HCT116 (cell line): ENCODE data around the gene HEMGN. TPM values are rescaled to one million over a fixed set of nuclear protein-coding genes. Genes with fewer than 3 reads are reported as not detected.

Experiments used
- ATAC-seq: fragments of 200-7000 bp; cut with Tn5 transposase; 2 replicates; pipeline ENCODE4 v1.9.1; 2020; ENCODE audit warnings: mild to moderate bottlenecking, moderate library complexity
- BruUV-seq: library from RNA; stranded (reverse); fragments of 400-500 nt; replicated peaks from 2 replicates; lab custom pipeline; 2021; lab: Mats Ljungman, UMichigan
- CTCF ChIA-PET: fragments of 300-600 bp; sonication (Branson Sonifier 250); formaldehyde crosslinking; loops from one replicate; lab custom pipeline; 2021; ENCODE audit warnings: antibody characterized with exemption; lab: Charles Lee
- POLR2A ChIA-PET: fragments of 300-600, 350-600 bp; sonication (Branson Sonifier 250); formaldehyde crosslinking; loops from one replicate; lab custom pipeline; 2021; ENCODE audit warnings: antibody characterized with exemption; lab: Charles Lee
- RAD21 ChIA-PET, 2 experiments: fragments of 300-600 bp; sonication (Branson Sonifier 250); formaldehyde crosslinking; loops; one replicate each; lab custom pipeline; 2023; ENCODE audit warnings: low total read pairs in 2 of 2; ENCODE audit not compliant: uncharacterized antibody in 2 of 2, unreplicated experiment in 2 of 2, low non-redundant PET in 1 of 2; lab: Charles Lee
- DNase-seq: peaks from one replicate; pipeline ENCODE4 v3.0.0-alpha.2; 2010; ENCODE audit warnings: low read depth, low spot score
- H2AFZ ChIP-seq: fragments of 200-600 bp; shearing (Covaris generic), sonication (generic); 2 replicates; pipeline ENCODE4 v1.6.1; 2017; ENCODE audit warnings: low read depth, mixed run types, mixed read lengths, antibody characterized with exemption, low read length; ENCODE audit not compliant: poor library complexity, severe bottlenecking
- H3K27ac ChIP-seq: 2 replicates; pipeline ENCODE4 v1.5.1; 2012; ENCODE audit warnings: low read depth, low read length
- H3K27me3 ChIP-seq: fragments of 200-600 bp; sonication (generic); 2 replicates; pipeline ENCODE4 v1.6.1; 2016; ENCODE audit warnings: mixed run types, low read length, mixed read lengths; ENCODE audit not compliant: insufficient read depth
- H3K36me3 ChIP-seq, 2 experiments: fragments of 200-500 bp in 1 of 2; fragments of 200-600 bp in 1 of 2; sonication (Bioruptor generic) in 1 of 2; sonication (generic) in 1 of 2; 2 replicates each; pipeline versions ENCODE4 v1.5.1 to v1.6.1; 2014 to 2016; ENCODE audit warnings: low read length in 2 of 2, inconsistent platforms in 1 of 2, mixed read lengths in 1 of 2, mixed run types in 1 of 2; ENCODE audit not compliant: insufficient read depth in 2 of 2, control insufficient read depth in 1 of 2
- H3K4me1 ChIP-seq, 2 experiments: fragments of 200-600 bp in 1 of 2; sonication (generic) in 1 of 2; 2 replicates each; pipeline versions ENCODE4 v1.5.1 to v1.6.1; 2012 to 2017; ENCODE audit warnings: low read length in 2 of 2, inconsistent platforms in 1 of 2, mild to moderate bottlenecking in 1 of 2, mixed read lengths in 1 of 2, mixed run types in 1 of 2, moderate library complexity in 1 of 2; ENCODE audit not compliant: insufficient read depth in 2 of 2, control insufficient read depth in 1 of 2
- H3K4me2 ChIP-seq: fragments of 200-600 bp; sonication (generic); 2 replicates; pipeline ENCODE4 v1.6.1; 2017; ENCODE audit warnings: mixed run types, low read length, mixed read lengths
- H3K4me3 ChIP-seq, 2 experiments: fragments of 200-600 bp in 1 of 2; sonication (generic) in 1 of 2; replicated peaks in 1 of 2; 2 replicates each; pipeline ENCODE4 v1.5.1; 2011 to 2016; ENCODE audit warnings: low read length in 2 of 2, control low read depth in 1 of 2, low read depth in 1 of 2, mild to moderate bottlenecking in 1 of 2, mixed read lengths in 1 of 2, mixed run types in 1 of 2
- H3K79me2 ChIP-seq: fragments of 200-600 bp; sonication (generic); 2 replicates; pipeline ENCODE4 v1.6.1; 2017; ENCODE audit warnings: mild to moderate bottlenecking, mixed run types, low read length, moderate library complexity, mixed read lengths; ENCODE audit not compliant: insufficient read depth
- H3K9ac ChIP-seq: fragments of 200-600 bp; sonication (generic); 2 replicates; pipeline ENCODE4 v1.6.1; 2016; ENCODE audit warnings: low read length, mixed read lengths
- H3K9me2 ChIP-seq: fragments of 200-600 bp; sonication (generic), shearing (Covaris generic); 2 replicates; pipeline ENCODE4 v1.6.1; 2017; ENCODE audit warnings: mixed run types, mild to moderate bottlenecking, moderate library complexity; ENCODE audit not compliant: insufficient read depth
- H3K9me3 ChIP-seq, 2 experiments: fragments of 200-500 bp in 1 of 2; fragments of 200-600 bp in 1 of 2; sonication (Bioruptor generic) in 1 of 2; sonication (generic) in 1 of 2; 2 replicates each; pipeline ENCODE4 v1.6.1; 2014 to 2017; ENCODE audit warnings: low read length in 2 of 2, mixed read lengths in 2 of 2, inconsistent platforms in 1 of 2, low read depth in 1 of 2, mild to moderate bottlenecking in 1 of 2, mixed run types in 1 of 2, moderate library complexity in 1 of 2; ENCODE audit not compliant: control insufficient read depth in 1 of 2, insufficient read depth in 1 of 2
- H4K20me1 ChIP-seq: fragments of 200-600 bp; sonication (generic), shearing (Covaris generic); 2 replicates; pipeline ENCODE4 v1.6.1; 2017; ENCODE audit warnings: mixed run types, mild to moderate bottlenecking, moderate library complexity; ENCODE audit not compliant: insufficient read depth
- CEBPB ChIP-seq: IDR thresholded peaks from 2 replicates; pipeline ENCODE4 v1.6.1; 2012; ENCODE audit warnings: low read depth
- EGR1 ChIP-seq: IDR thresholded peaks from 2 replicates; pipeline ENCODE4 v1.6.1; 2012; ENCODE audit warnings: low read depth
- EZH2 ChIP-seq: fragments of 200-600 bp; sonication (generic); IDR thresholded peaks from 2 replicates; pipeline ENCODE4 v1.6.1; 2017; ENCODE audit warnings: antibody characterized with exemption, mixed run types
- EZH2phosphoT487 ChIP-seq: fragments of 200-600 bp; IDR thresholded peaks from 2 replicates; pipeline ENCODE4 v1.6.1; 2018; ENCODE audit warnings: antibody characterized with exemption, borderline replicate concordance
- SP1 ChIP-seq: IDR thresholded peaks from 2 replicates; pipeline ENCODE4 v1.6.1; 2012; ENCODE audit warnings: low read depth
- SRF ChIP-seq: IDR thresholded peaks from 2 replicates; pipeline ENCODE4 v1.6.1; 2012; ENCODE audit warnings: low read depth
- ZFX ChIP-seq: fragments of 450-650 bp; IDR thresholded peaks from 2 replicates; pipeline ENCODE4 v1.6.1; 2017
- ZNF274 ChIP-seq: fragments of 200-500 bp; sonication (Bioruptor generic); IDR thresholded peaks from 2 replicates; pipeline ENCODE4 v1.6.1; 2014; ENCODE audit warnings: mild to moderate bottlenecking, low read depth, low read length, inconsistent platforms
- intact Hi-C: fragments of 100-400 bp; cut with micrococcal nuclease; formaldehyde crosslinking; loops from 2 replicates; pipeline ENCODE4 v1.10.0; 2022
- total RNA-seq: library from RNA; stranded (reverse); gene quantifications from one replicate; pipeline ENCODE4 v1.2.1, GENCODE V29; 2021; ENCODE audit not compliant: unreplicated experiment
- TF ChIP-seq, protein P1 (sequence below): IDR thresholded peaks from 2 replicates; pipeline ENCODE4 v1.6.1; 2012; ENCODE audit warnings: low read depth

The HEMGN gene
- total RNA-seq, 1 experiment from 2014 or later = not detected

DNA sequence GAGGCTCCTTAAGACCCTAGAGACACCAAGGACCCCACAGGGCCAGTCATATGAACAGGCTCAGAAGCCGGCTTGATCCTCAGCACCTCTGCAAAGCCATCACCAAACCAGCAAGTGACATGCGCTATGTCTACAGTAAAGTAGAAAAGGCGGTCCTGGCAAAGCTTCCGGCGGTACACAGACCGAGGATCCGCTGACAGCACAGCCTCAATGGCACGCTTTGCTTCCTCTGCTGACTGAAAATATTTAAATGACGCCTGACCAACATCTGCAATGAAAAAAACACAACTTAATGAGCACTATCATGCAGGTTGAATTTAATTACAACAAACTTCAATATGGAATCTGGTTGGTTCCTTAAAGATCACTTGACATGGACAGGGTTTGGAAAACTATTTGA, 33.2 kb downstream of the HEMGN start:
- Histone ChIP-seq H3K9ac (no peak overlapping the region), H3K9me3 (no peaks in the 10 kb centered on the region), H3K36me3 (peaks cover 0 to 1% of the 10 kb centered on the region in 2 experiments; a peak in 1 of 4 replicates), H4K20me1 (no peaks in the 10 kb centered on the region), H3K27ac (no peak overlapping the region), H2AFZ (no peak overlapping the region), H3K4me3 (no peak overlapping the region), H3K4me2 (no peak overlapping the region)
- DNase-seq = no peak
- RAD21 ChIA-PET = no interaction called here
- TF ChIP-seq ZNF274 (no peak), ZFX (no peak), SP1 (no peak), EZH2phosphoT487 (no peak), EZH2 (no peak), SRF (no peak), EGR1 (no peak), CEBPB (no peak)
- TF ChIP-seq, protein P1, sequence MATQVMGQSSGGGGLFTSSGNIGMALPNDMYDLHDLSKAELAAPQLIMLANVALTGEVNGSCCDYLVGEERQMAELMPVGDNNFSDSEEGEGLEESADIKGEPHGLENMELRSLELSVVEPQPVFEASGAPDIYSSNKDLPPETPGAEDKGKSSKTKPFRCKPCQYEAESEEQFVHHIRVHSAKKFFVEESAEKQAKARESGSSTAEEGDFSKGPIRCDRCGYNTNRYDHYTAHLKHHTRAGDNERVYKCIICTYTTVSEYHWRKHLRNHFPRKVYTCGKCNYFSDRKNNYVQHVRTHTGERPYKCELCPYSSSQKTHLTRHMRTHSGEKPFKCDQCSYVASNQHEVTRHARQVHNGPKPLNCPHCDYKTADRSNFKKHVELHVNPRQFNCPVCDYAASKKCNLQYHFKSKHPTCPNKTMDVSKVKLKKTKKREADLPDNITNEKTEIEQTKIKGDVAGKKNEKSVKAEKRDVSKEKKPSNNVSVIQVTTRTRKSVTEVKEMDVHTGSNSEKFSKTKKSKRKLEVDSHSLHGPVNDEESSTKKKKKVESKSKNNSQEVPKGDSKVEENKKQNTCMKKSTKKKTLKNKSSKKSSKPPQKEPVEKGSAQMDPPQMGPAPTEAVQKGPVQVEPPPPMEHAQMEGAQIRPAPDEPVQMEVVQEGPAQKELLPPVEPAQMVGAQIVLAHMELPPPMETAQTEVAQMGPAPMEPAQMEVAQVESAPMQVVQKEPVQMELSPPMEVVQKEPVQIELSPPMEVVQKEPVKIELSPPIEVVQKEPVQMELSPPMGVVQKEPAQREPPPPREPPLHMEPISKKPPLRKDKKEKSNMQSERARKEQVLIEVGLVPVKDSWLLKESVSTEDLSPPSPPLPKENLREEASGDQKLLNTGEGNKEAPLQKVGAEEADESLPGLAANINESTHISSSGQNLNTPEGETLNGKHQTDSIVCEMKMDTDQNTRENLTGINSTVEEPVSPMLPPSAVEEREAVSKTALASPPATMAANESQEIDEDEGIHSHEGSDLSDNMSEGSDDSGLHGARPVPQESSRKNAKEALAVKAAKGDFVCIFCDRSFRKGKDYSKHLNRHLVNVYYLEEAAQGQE = no peak
- TF ChIP-seq, all 23 proteins: peak for 0
- POLR2A ChIA-PET = no interaction called here
- no peaks in the 10 kb centered on the region for H3K4me1 ChIP-seq
- CTCF ChIA-PET = no interaction called here
- H3K9me2 ChIP-seq = no peaks in the 10 kb centered on the region
- H3K27me3 ChIP-seq = no peaks in the 10 kb centered on the region
- no peak for ATAC-seq
- intact Hi-C loops = loop anchor here (5.0 kb wide), 1 partner anchor 437 kb away; no protein-coding TSS in a partner anchor
- no peaks in the 10 kb centered on the region for H3K79me2 ChIP-seq
- BruUV-seq = no TSS peak
